AG04449 (cell line): Measurements from ENCODE around the gene UNC80.
"Not testable (repeated sequence)": the region's sequence is repeated elsewhere in the genome, so short reads cannot be mapped to it uniquely, and the experiment has no call there.

Source experiments
- CTCF ChIA-PET: fragments of 350-600 bp; formaldehyde crosslinking; extraction: SDS; loops from one replicate; lab custom pipeline; 2021; ENCODE audit warnings: antibody characterized with exemption; lab: Yijun Ruan, JAX
- POLR2A ChIA-PET: fragments of 400-600, 350-600 bp; formaldehyde crosslinking; extraction: SDS; loops from one replicate; lab custom pipeline; 2020; ENCODE audit warnings: antibody characterized with exemption, inconsistent platforms; lab: Yijun Ruan, JAX
- DNase-seq: peaks from one replicate; pipeline ENCODE4 v3.0.0-alpha.2; 2010; ENCODE audit warnings: low read depth, low spot score
- H3K4me3 ChIP-seq: 2 replicates; pipeline ENCODE4 v1.5.1; 2011; ENCODE audit warnings: low read depth, mild to moderate bottlenecking, control low read depth, low read length
- CTCF ChIP-seq: IDR thresholded peaks from one replicate; pipeline ENCODE4 v1.5.1; 2011; ENCODE audit warnings: mild to moderate bottlenecking, moderate library complexity, low read length, control low read depth, inconsistent platforms; ENCODE audit not compliant: insufficient read depth; ENCODE audit errors: missing control alignments

The UNC80 gene

GRCh38 chr2:209790066-209790728, 18.6 kb downstream of the UNC80 start:
- POLR2A ChIA-PET: no interaction called here
- TF ChIP-seq CTCF: no peak
- no peak overlapping the region for H3K4me3 ChIP-seq
- no peak for DNase-seq
- CTCF ChIA-PET: no interaction called here

- TF ChIP-seq CTCF: no peak
- no peak for DNase-seq
- no peak overlapping the region for H3K4me3 ChIP-seq
- CTCF ChIA-PET: no interaction called here
- POLR2A ChIA-PET: no interaction called here
These were observed 19.5 kb downstream of the UNC80 start for GRCh38 chr2:209791151-209791550.

- POLR2A ChIA-PET, CTCF ChIA-PET, H3K4me3 ChIP-seq, DNase-seq: not testable (repeated sequence)
These were observed 23.8 kb downstream of the UNC80 start for GRCh38 chr2:209795425-209795824.

GRCh38 chr2:209805351-209805750, 33.7 kb downstream of the UNC80 start:
- H3K4me3 ChIP-seq: no peak overlapping the region
- ChIA-PET POLR2A (no interaction called here), CTCF (no interaction called here)
- TF ChIP-seq CTCF: no peak
- no peak for DNase-seq

- H3K4me3 ChIP-seq: no peak overlapping the region
- CTCF ChIA-PET: no interaction called here
- no peak for TF ChIP-seq CTCF
- DNase-seq: no peak
- POLR2A ChIA-PET: no interaction called here
These were observed 34.7 kb downstream of the UNC80 start for GRCh38 chr2:209806318-209806717.

GRCh38 chr2:209808521-209808920, 36.9 kb downstream of the UNC80 start:
- DNase-seq: no peak
- H3K4me3 ChIP-seq: no peak overlapping the region
- no peak for TF ChIP-seq CTCF
- CTCF ChIA-PET: no interaction called here
- POLR2A ChIA-PET: no interaction called here

- H3K4me3 ChIP-seq: no peak overlapping the region
- TF ChIP-seq CTCF: no peak
- ChIA-PET CTCF (no interaction called here), POLR2A (no interaction called here)
- no peak for DNase-seq
These were observed 37.6 kb downstream of the UNC80 start for GRCh38 chr2:209809256-209809655.
